ENCODE data around the gene PFKP.
"Not testable (repeated sequence)": the region's sequence is repeated elsewhere in the genome, so short reads cannot be mapped to it uniquely, and the experiment has no call there.

Gene PFKP

DNA sequence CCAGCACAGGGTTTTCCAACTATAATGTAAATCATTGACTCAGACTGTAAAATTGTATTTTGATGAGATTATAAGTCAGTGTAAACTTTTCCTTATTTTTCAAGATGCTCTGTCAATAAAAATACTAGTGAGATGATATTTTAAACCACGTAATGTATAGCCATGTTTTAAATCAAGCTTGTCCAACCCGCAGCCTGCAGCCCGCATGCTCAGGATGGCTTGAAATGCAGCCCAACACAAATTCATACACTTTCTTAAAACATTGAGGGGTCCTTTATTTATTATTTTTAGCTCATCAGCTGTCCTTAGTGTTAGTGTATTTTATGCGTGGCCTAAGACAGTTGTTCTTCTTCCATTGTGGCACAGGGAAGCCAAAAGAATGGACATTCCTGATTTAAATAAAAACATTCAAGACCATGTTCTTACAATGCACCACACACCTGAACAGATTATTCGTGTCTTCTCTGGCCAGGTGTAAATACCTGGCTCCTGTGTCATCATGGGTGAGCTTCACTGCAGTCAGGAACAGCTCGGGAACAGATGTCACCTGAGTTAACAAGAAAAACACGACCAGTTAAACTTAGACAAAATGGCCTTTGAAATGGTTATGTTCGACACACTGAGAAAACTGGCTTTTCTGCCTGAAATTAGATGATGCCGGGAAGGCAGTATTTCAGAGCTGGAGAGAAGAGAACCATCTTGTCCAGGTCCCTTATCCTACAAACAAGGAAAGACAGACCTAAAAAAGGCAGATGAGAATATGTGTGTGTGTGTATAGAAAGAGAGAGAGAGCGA lies 99.3 kb downstream of the PFKP start:
- no peak for DNase-seq

- no peak for DNase-seq
Measured at GRCh38 chr10:3167611-3168330, 100.4 kb downstream of the PFKP start.

DNA sequence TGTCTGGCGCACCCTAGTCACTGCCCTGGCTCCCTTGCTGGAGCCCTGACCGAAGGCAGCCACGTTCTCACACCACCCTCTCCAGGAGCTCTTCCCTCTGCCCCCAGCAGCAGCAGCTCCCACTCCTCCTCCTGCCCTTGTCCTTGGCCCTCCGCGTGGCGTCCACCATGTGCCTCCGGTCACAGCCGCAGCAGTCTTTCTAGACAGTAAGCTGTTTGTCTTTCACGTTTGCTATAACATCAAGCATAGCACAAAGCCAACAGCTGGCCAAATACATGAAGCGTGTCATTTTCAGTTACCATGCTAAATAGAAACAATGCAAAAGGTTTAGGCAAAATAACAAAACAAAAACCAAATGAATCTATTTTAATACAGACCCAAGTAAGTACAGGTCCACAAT lies 101.9 kb downstream of the PFKP start:
- no peak for DNase-seq

GRCh38 chr10:3169673-3170072 lies 102.3 kb downstream of the PFKP start:
- no peak for DNase-seq

DNA sequence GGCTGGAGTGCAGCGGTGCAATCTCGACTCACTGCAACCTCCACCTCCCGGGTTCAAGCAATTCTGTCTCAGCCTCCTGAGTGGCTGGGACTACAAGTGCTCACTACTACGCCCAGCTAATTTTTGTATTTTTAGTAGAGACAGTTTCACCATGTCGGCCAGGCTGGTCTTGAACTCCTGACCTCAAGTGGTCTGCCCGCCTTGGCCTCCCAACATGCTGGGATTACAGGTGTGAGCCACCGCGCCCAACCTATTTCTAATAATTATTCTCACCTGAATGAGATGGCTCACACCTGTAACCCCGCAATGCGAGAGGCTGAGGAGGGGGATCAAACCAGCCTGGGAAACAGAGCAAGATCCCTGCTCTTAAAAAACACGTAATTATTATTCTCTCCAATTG lies 104.1 kb downstream of the PFKP start:
- not testable (repeated sequence) for DNase-seq

GRCh38 chr10:3172081-3172445 lies 104.7 kb downstream of the PFKP start:
- DNase-seq = peak in 1 of 2 donors; percentile 56

- peak; percentile 99 to 100 for DNase-seq
Measured at GRCh38 chr10:3172446-3173170, 105.3 kb downstream of the PFKP start, which contains the start of gene PITRM1. Gene PITRM1 (minus strand): TSS chr10:3172782. CDS start chr10:3172772, 10 bp downstream.

GRCh38 chr10:3173171-3173878 lies 106.0 kb downstream of the PFKP start:
- DNase-seq = no peak

DNA sequence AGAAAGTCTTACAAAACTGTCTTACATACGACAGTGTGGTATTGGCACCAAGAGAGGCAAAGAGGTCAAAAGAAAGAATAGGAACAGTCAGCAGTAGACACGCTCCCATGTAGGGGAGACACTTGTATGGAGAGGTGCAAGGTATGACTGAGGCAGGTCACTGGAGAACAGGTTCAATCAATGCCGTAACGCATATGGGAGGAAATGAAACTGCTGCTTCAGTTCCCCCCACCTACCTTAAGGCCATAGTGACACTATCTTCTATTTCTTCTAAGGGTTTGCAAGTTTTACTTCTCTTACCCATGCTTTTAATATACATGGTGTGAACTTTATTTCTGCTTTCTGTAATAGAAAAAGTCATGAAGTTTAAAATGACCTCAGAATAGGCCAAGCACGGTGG lies 110.7 kb downstream of the PFKP start:
- DNase-seq = no peak

GRCh38 chr10:3179174-3179573 lies 111.8 kb downstream of the PFKP start:
- no peak for DNase-seq

DNA sequence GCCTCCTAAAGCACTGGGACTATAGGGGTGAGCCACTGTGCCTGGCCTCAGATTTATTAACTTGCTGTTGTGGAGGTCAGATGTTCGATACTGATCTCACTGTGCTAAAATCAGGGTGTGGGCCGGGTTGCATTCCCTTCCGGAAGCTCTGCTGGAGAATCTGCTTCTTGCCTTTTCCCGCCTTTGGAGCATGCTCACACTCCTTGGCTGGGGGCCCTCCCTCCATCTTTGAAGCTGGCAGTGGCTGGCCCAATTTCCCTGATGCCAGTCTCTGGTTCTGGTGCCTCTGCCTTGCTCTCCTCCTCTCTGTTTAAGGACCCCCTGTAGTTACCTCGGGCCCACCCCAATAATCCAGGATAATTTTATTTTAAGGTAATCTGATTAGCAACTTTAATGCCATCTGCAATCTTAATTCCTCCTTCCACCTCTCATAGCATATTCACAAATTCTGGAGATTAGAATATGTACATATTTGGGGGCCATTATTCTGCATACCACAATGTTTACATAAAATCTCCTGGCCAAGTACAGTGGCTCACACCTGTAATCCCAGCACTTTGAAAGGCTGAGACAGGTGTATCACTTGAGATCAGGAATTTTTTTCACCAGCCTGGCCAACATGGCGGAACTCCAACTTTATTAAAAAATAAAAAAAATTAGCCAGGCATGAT lies 113.1 kb downstream of the PFKP start:
- DNase-seq = no peak

GRCh38 chr10:3185386-3185785 lies 118.0 kb downstream of the PFKP start:
- no peak for DNase-seq

DNA sequence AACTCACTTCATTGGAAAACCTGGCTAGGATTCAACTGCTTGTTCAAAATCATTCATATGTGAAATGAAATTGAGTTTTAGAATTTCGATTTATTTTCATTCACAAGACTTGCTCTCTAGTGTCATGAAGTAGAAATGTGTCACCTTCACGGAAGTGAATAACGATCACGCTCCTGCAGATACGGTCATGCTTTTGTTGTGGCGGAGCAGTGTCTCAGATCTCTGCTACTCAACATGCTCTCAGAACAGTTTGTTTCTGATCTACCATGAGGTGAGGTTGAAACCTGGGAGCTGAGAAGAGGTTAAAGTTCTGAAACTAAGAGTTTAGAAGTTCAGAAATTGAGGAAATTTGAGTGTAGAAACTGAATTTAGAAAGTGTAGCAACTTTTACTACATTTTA lies 119.0 kb downstream of the PFKP start:
- peak; percentile 21 to 23 for DNase-seq
